HG03064 (cell line): ENCODE measurements around the gene ORAI1.
"Not testable (repeated sequence)": the region's sequence is repeated elsewhere in the genome, so short reads cannot be mapped to it uniquely, and the experiment has no call there.

ENCODE experiments used
- ATAC-seq: cut with Tn5 transposase; IDR thresholded peaks from one replicate; pipeline ENCODE4 v1.9.1; 2021; ENCODE audit warnings: low read depth; ENCODE audit not compliant: unreplicated experiment

Gene ORAI1

DNA sequence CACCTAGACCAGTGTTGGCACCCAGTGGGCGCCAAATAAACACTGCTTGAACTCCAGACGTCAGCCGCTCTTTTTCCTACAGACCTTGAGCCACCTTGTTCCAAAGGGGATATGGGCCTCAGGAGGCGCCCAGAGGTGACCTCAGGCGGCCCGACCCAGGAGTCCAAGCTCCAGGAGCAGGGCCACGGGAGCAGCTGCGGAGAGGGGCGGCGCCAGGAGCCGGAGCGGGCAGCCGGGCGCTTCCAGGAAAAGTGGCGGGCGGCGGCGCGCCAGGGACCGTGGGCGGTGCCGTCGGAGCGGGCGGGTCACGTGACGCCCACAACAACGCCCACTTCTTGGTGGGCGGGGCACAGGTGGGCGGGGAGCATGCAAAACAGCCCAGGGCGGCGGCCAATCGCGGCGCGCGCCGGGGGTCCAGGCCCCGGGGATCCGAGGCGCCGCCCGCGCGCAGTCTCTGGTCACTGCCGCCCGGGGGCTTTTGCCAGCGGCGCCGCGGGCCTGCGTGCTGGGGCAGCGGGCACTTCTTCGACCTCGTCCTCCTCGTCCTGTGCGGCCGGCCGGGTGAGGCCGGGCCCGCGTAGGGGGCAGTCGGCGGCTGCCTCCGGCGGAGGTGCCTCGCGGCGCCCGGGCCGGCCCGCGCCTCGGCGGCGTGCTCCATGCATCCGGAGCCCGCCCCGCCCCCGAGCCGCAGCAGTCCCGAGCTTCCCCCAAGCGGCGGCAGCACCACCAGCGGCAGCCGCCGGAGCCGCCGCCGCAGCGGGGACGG lies at the start of gene ORAI1:
TSS of gene ORAI1 (plus strand) at position 444 of the 766 bp plus-strand sequence.
- peak; percentile 60 for ATAC-seq

DNA sequence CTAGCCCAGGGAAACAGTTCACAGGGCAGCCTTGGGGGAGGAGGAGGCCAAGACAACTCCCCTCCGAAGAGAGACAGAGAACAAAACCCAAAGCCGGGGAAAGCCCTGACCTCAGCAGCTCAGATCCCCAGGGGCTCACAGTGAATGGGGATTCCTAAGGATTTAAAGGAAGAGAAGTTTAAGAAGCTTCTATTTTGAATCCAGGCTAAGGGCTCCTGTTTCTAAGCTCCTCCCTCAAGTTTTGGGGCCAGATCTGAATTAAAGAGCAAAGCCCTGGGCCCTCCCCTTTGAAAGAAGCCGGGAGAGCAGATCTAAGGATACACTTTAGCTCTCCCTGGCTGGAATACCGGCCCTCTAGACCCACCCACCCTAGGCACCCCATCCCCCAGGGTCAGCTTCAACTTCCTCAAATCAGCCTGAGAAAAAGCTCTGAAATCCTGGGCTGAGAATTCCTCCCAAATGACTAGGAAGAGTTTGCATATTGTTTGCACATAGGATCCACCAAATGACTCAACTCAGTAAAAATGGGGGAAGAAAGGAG lies 49.4 kb upstream of the ORAI1 start:
- ATAC-seq = no peak

DNA sequence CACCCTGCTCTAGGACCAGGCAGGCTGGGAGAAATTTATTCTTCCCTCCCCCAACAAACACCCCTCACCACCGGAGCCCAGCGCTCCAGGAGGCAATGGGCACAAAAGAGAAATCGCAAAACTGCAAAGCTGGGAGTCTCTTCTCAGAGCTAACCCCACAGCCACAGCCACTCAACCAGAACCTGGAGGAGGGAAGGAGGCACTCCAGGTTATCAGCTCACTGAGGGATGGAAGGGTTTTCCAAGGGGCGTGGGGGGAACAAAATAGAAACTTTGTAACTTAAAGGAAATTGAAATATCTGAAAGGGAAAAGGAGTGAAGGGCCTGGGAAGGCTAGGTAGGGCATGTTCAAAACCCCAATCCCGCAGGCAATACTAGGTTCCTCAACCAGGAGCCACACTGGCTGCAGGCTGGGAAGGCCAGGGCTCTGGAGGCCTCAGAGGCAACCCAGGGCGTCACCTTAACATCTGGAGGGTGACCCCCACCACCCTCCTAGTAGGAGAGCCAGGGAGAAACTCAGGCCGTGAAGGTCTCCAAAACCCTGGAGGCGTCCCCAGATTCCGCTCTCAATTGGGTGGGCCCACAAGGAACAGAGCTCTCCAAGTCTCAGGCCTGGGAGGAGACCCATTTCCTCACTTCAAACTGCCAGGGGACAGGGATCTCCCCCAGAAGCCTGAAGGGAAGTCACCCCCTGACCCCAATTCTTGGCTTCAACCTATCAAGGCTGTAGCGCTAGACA lies 48.7 kb upstream of the ORAI1 start:
- no peak for ATAC-seq

DNA sequence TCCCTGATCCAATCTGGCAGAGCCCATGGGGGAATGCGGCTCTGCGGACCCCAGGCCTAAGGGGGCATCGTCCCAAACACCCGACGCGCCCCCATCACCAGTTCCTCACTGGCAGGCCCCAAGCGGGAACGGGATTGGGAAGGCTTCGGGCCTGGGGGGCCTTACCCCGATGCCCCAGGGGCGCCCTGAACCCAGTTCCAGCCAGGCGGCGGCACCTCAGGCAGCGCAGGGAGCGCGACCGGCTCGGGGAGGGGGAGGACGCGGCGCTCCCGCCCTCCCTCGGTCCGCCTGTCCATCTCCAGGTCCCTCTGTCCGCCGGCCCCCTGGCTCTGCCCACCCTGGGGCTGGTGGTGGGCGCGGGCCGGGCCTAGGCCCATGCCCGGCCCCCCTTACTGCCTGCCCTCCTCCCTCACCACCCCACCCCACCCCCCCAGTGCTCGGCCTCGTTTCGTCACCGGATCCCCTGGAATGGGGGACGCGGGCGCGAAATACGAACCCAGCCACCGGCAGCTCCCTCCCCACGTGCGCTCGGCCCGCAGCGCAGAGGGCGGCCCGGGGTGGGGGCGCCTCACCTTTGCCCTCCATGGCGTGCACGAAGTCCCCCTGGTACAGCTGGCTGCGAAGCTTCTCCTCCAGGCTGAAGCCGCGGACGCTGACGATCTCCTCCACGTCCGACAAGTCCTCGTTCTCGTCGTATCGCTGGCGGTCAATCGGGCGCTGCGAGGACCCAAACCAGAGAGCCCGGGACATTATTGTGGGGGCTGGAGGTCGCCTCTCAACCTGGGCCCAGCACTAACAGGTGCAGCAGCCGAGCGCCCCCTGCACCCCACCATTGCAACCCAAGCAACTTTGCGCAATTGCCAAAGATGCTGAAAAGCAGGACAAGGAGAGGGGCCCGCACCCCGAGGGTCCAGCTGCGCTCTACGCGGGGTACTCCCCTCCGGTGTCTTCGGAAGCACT lies 47.8 kb upstream of the ORAI1 start:
- no peak for ATAC-seq

DNA sequence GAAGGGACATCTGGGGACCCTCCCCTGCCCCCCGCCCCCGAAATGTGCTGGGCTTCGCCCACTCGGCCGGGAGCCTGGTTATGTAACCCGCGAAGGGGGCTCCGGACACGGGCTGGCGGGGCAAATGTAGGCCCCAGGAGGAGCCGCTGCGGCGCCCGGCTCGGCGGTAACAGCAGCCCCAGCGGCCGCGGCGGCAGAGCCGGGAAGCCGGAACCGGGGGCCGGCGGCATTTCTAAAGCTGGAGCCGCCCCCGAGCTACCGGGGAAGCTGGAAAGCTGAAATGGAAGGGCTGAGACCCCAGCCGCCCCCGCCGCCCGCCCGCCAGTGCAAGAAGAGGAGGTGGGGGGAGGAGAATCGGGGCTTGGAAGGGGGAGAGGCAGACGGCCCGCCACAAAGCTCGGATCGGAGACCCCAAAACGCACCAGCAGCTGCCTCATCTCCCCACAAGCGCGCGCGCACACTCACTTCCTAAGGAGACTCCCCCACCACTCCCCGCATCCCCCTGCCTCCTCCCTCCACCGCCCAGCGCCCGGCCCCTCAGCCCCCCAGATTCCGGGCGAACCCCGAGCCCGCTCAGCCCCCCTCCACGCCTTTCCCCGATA lies 47.0 kb upstream of the ORAI1 start:
- no peak for ATAC-seq

DNA sequence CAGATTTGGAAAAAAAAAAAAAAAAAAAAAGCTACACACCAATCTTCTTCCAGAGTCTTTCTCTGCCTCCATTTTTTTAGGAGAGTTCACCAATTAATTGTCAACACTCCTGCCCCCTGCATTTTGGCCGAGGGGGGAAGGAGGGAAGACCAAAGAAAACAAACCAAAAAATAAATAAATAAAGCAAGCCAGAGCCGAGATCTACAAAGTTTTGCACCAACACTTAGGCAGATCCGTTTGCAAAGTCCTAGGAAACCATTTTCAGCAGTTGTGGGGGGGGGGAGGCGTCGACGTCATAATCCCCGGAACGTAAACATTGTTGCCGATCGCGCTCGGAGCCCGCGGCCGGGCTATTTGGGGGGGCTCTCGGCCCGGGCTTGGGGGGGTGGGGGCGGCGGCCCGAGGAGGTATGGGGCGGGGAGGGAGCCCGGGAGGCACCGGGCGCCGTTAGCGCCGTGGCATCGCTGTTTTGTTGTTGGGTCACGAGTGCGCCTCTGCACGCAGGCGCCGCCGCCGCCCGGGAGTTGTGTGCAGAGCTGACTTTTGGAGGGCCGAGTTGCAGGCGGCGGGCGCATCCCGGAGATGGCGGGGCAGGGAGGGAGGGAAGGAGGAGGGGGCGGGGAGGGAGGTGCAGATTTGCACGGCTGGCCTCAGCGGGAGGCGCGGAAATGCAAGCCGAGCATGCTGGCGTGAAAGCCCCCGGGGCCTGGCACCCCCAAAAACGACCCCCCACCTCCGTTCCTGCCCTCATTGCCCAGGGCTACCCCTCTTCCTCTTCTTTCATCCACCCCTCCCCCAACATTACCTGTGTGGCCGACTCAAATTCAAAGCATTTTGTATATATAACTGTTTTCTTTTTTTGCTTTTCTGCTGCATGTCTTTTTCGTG lies 46.1 kb upstream of the ORAI1 start:
- ATAC-seq = no peak

DNA sequence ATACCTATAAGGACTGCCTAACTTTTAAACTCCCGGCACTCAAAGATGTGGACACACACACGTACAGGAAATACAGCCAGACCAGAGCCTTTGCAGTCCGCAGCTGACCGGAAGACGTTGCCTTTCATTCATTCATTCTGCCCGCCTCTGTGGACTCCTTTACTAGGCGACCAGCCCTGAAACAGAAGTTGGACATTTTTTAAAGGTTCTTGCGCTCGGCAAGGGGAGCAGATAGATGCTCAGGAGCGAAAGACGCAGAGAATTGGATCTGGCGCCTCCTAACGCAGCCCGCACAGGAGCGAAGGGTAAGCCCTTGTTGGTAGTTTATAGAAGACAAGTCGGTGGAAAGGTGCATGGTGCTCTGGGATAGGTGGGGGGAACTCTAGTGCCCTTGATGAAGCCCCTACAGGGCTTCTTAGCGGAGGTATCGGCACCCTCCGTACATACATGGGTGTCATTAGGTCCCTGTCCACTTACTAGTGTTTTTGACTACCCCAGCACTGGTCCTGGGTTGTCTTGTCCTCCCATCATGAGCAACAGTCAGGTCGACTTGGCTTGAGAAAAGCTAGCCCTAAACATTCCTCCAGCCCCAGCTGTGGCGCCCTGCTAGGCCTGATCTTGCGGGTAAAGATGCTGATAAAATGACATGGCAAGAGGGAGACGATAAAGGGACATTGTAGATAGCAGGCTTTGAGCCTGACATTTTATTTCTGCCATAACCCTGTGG lies 45.2 kb upstream of the ORAI1 start, which contains the start of gene KDM2B:
TSS of gene KDM2B (minus strand) at position 65 of the 727 bp plus-strand sequence. CDS start 112 bp downstream, outside the sequence.
- ATAC-seq = no peak

DNA sequence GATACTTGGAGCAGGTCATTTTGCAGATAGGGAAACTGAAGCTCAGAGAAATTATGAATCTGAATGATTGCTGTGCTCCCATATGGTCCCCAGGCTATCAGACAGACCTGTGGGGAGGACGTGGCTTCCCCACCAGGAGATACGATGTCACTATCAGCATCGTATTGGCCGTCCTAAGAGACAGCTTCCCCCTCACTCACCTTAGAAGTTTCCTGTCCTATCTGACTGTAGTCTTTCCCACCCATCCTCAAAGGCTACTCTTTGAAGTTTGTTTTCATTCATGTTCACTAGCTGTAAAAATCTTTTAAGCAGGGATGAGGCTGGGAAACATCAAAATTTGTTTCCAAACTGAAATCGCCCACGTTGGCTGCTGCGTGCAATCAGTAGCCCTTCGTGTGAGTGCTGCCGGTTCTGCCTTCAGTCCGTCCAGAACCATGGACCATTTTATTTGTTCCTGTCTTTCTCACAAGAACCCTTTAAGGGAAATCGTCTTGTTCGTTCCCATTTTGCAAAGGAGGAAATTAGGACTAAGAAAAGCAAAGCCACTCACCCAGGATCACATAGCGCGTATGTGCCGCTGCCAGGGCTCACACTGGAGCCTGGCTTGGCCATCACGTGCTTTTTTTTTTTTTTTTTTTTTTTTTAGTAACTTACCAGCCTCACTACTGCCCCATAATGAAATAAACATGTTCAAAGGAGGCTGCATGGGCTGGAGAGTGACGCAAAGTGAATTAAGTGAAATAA lies 44.5 kb upstream of the ORAI1 start:
- no peak for ATAC-seq

DNA sequence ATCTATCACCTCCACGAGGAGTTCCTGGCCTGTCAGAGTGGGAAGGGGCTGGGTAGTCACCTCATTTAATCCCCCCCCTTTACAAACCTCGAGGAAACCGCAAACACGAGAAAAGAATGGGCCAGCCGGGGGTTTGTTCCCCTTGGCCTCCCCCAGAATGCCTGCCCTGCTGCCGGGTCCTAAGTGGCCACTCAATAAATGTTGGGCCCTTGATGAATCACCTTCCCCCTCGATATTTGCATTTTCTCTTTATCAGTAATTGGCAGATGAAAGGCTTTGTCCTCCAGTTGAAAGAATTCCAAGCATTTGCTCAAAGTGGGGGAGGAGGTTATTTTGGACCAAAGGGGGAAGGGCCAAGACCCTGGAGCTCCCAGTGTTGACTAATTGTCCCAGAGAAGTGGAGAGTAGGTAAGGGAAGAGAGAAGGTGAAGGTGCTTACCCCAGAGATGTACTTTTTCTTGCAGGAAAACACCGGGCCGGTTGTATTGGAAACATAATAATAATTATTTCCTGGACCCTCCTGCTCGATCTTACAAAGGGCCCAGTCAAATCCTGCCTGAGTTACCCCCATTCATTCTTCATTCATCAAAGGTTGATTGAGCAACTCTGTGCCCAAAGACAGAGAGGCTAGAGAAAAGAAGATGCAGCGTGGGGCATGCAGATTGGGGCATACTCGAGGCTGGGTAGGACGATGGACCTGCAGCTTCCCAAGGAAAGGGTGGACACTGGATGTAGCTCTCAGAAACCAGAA lies 43.6 kb upstream of the ORAI1 start:
- ATAC-seq = no peak

DNA sequence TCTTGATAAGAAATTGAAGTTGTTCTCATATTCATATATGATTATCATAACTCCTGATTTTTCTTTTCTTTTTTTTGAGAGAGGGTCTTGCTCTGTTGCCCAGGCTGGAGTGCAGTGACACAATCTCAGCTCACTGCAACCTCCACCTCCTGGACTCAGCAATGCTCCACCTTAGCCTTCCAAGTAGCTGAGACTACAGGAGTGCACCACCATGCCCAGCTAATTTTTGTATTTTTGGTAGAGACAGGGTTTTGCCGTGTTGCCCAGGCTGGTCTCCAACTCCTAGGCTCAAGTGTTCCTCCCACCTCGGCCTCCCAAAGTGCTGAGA lies 43.0 kb upstream of the ORAI1 start:
- ATAC-seq = not testable (repeated sequence)

DNA sequence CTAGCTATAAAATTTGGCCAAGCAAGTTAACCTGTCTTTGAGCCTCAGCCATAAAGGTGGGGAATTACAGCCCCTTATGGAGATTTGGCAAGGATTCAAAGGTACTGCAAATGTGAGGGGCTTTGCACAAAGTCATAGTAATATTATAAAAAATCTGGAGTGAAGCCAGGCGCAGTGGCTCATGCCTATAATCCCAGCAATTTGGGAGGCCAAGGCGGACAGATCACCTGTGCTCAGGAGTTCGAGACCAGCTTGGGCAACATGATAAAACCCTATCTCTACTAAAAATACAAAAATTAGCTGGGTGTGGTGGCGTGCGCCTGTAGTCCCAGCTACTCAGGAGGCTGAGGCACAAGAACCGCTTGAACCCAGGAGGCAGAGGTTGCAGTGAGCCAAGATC lies 41.4 kb upstream of the ORAI1 start:
- ATAC-seq = not testable (repeated sequence)

DNA sequence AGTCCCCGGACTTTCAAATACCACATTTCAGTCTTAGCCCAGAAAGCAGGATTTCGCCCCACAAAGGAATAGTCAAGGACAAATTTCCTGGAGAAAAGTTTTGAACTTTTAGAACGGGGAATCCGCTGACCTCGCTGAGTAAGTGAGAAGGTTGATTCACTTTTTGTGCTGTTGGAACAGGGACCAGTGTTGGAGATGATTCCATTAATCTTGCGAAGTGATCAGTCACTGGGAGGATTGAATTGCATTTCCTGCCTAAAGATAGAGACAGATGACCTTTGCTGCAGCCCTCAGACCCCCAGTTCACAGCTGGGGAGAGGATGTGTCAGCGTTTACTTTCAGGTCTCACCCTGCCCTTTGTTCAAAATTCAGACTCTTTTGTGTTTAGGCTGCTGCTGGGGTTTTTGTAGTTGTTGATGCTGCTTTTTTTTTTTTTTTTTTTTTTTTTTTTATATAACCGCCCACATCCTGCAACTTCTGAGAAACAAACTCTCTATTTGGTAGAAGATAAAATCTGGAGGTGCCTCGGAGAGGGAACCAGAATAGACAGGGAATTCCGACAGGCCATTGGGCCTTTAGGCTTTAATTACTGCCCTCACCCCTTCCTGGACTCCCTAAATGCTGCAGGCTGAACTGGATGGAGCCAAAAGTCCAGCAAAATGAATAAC lies 35.7 kb upstream of the ORAI1 start:
- ATAC-seq = peak; percentile 45

DNA sequence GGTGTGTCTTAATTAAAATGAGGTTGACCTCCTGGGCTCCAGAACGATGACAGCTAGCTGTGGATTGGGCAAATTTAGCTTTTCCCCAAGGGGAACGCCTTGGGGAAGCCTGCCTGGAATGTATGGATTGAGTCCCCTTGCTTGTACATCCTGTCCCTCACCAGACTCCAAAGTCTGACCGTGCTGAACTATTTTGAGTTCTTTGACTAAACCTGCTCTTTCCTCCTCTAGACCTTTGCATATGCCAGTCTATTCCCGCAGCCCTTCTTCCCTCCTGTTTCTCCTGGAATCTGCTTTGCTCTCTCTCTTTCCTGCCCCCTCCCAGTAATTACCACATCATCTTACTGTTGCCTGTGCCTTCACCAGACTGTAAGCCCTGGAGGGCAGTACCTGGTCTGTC lies 34.0 kb upstream of the ORAI1 start:
- no peak for ATAC-seq

DNA sequence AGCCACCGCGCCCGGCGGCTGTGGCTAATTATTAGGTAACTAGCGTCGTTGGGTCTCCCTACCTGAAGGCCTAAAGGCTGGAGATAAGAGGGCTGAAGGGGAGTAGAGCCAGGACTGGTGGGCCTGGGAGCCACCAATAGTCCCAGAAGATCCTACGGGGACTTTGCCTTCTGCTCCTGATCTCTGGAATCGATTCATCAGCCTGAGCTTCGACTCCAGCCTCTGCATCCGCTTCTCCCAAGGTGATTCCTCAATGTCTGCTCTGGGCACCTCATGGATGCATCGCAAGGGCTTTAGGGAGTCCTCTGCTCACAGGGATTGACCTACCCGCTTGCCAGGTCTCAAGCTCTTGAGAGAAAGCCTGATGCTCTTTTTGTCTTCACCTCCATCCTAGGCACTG lies 30.8 kb upstream of the ORAI1 start:
- ATAC-seq = no peak

DNA sequence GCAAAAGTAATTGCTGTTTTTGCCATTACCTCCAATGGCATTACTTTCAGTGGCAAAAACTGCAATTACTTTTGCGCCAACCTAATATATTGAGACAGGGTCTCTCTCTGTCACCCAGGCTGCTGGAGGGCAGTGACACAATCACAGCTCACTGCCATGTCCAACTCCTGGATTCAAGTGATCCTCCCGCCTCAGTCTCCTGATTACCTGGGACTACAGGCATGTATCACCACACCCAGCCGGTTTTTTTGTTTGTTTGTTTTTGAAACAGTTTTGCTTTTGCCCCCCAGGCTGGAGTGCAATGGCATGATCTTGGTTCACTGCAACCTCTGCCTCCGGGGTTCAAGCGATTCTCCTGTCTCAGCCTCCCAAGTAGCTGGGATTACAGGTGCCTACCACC lies 29.8 kb upstream of the ORAI1 start:
- no peak for ATAC-seq

DNA sequence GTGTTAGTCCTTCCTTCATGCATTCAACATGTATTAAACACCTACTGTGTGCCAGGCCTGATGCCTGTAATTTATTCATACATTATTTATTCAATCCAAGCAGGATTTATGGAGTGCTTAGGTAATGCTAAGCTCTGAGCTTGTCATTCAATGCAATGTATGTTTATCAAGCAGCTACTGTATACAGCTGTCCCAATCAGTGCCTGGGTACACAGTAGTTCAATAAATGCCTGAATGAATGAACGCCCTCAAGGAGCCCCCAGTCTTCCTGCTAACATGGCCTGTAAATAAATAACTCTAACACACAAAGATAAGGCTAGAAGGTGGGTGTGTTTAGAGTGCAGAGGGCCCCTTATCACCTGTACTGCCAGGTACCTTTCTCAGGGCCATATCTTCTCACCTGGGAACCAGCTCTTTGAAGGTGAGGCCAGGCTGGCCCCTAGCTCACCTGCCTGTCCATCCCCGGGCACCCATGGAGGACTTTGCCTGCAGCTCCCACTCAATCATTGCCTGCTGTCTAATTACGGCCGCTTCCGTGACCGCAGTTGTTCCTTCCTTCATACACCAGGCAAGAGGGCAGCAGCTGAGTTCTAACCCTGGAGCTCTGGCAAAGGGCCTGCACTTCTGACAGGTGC lies 25.5 kb upstream of the ORAI1 start:
- no peak for ATAC-seq
